SK-N-MC (cell line): ENCODE measurements around the gene ZNF835.

ENCODE experiments used
- EZH2 ChIP-seq: fragments of 200-600 bp; sonication (generic); IDR thresholded peaks from one replicate; pipeline ENCODE4 v1.6.1; 2017; ENCODE audit warnings: antibody characterized with exemption
- POLR2AphosphoS5 ChIP-seq: IDR thresholded peaks from 2 replicates; pipeline ENCODE4 v1.6.1; 2012; ENCODE audit warnings: mild to moderate bottlenecking, low read depth, low read length, borderline replicate concordance

GRCh38 chr19:56707821-56708220 is 36.3 kb upstream of the ZNF835 start:
- TF ChIP-seq EZH2 (no peak), POLR2AphosphoS5 (no peak)
